ENCODE results near the gene P2RX7. TPM values are rescaled to one million over a fixed set of nuclear protein-coding genes. Genes with fewer than 3 reads are reported as not detected.

The P2RX7 gene
- total RNA-seq, 1 donor from 2014 or later = 1.9 TPM

DNA sequence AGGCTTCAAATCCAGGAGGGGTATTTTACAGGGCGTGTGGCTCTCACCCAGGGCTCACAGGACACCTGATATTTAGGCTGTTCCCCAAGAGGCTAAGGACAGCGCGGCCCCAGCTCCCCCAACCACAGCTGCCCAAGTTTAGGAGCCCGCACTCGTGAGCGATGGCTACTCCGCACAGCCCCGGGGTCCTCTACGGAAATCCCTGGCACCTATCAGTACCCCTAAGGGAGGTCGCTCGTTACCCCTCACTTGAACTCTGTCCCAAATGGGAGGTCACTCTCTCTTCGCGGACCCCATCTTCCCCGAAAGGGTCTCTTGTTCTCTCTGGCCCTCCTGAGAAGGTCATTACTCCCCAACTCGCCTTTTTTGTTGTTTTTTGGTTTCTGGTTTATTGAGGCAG lies 76.5 kb downstream of the P2RX7 start:
- peaks cover 1% of the 10 kb centered on the region for H3K36me3 Mint-ChIP-seq
- no peaks in the 10 kb centered on the region for H3K9me3 Mint-ChIP-seq
- H3K27ac Mint-ChIP-seq = peak overlapping the region; percentile 23
- TF ChIP-seq, protein P1, sequence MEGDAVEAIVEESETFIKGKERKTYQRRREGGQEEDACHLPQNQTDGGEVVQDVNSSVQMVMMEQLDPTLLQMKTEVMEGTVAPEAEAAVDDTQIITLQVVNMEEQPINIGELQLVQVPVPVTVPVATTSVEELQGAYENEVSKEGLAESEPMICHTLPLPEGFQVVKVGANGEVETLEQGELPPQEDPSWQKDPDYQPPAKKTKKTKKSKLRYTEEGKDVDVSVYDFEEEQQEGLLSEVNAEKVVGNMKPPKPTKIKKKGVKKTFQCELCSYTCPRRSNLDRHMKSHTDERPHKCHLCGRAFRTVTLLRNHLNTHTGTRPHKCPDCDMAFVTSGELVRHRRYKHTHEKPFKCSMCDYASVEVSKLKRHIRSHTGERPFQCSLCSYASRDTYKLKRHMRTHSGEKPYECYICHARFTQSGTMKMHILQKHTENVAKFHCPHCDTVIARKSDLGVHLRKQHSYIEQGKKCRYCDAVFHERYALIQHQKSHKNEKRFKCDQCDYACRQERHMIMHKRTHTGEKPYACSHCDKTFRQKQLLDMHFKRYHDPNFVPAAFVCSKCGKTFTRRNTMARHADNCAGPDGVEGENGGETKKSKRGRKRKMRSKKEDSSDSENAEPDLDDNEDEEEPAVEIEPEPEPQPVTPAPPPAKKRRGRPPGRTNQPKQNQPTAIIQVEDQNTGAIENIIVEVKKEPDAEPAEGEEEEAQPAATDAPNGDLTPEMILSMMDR (conservative IDR thresholded peaks at IDR 0.05) = no peak
- H3K4me3 Mint-ChIP-seq = peak overlapping the region; percentile 23
- peaks cover 2% of the 10 kb centered on the region for H3K4me1 Mint-ChIP-seq (ENCODE audit: unreplicated experiment)
- no peak for DNase-seq (ENCODE audit: extremely low spot score, unreplicated experiment)
- H3K27me3 Mint-ChIP-seq = no peaks in the 10 kb centered on the region

DNA sequence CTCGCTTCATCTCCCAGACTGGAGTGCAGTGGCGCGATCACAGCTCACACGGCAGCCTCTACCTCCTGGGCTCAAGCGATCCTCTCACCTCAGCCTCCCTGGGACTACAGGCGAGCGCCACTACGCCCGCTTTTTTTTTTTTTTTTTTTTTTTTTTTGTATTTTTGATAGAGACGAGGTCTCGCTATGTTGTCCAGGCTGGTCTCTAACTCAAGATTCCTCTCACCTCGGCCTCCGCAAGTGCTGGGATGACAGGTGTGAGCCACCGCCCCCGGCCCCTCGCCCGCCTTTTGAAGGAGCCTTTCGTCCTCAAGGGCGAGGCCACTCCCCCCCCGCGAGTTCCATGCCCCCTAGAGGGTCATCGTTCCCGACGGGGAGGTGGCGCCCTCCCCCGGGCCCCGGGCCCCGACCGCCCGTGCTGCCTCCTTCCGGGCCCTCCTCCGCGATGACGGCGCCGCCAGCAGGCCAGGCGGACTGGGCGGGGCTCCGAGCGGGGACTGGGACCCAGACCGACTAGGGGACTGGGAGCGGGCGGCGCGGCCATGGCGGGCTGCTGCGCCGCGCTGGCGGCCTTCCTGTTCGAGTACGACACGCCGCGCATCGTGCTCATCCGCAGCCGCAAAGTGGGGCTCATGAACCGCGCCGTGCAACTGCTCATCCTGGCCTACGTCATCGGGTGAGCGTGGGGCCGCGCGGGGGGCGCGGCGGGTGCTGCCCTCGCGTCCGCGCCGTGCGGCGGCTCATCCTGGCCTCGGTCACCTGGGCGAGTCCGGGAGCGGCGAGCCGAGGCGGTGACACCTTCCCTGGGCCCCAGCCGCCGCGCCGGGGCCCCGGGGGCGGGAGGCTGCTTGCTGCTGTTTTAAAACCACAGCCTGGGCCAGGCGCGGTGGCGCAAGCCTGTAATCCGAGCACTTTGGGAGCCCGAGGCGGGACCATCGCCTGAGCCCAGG lies 77.2 kb downstream of the P2RX7 start, which contains the start of gene P2RX4:
P2RX4 (plus strand) TSS at position 506 of the 949 bp plus-strand sequence; CDS start at position 542, 36 bp downstream.
- TF ChIP-seq, protein P1 (conservative IDR thresholded peaks at IDR 0.05) = peak; percentile 25
- peak; percentile 85 for DNase-seq (ENCODE audit: extremely low spot score, unreplicated experiment)
- no peaks in the 10 kb centered on the region for H3K27me3 Mint-ChIP-seq
- H3K4me3 Mint-ChIP-seq = peak within 1 kb of the TSS; percentile 87
- peak within 1 kb of the TSS; percentile 78 for H3K27ac Mint-ChIP-seq
- H3K4me1 Mint-ChIP-seq (ENCODE audit: unreplicated experiment) = peaks cover 5% of the 10 kb centered on the region
- no peaks in the 10 kb centered on the region for H3K9me3 Mint-ChIP-seq
- H3K36me3 Mint-ChIP-seq = peaks cover 4% of the 10 kb centered on the region

- DNase-seq (ENCODE audit: extremely low spot score, unreplicated experiment) = no peak
- H3K27me3 Mint-ChIP-seq = no peaks in the 10 kb centered on the region
- H3K9me3 Mint-ChIP-seq = no peaks in the 10 kb centered on the region
- no peak overlapping the region for H3K27ac Mint-ChIP-seq
- TF ChIP-seq, protein P1 (conservative IDR thresholded peaks at IDR 0.05) = no peak
- peaks cover 5% of the 10 kb centered on the region for H3K4me1 Mint-ChIP-seq (ENCODE audit: unreplicated experiment)
- H3K36me3 Mint-ChIP-seq = peaks cover 4% of the 10 kb centered on the region
- no peak overlapping the region for H3K4me3 Mint-ChIP-seq
These were observed 80.2 kb downstream of the P2RX7 start for GRCh38 chr12:121212875-121213274.

GRCh38 chr12:121214166-121214777 lies 81.6 kb downstream of the P2RX7 start:
- H3K36me3 Mint-ChIP-seq = peaks cover 4% of the 10 kb centered on the region
- peak overlapping the region; percentile 30 for H3K27ac Mint-ChIP-seq
- TF ChIP-seq, protein P1 (conservative IDR thresholded peaks at IDR 0.05) = no peak
- H3K4me1 Mint-ChIP-seq (ENCODE audit: unreplicated experiment) = peaks cover 5% of the 10 kb centered on the region
- H3K9me3 Mint-ChIP-seq = no peaks in the 10 kb centered on the region
- DNase-seq (ENCODE audit: extremely low spot score, unreplicated experiment) = no peak
- peak overlapping the region; percentile 6 for H3K4me3 Mint-ChIP-seq
- no peaks in the 10 kb centered on the region for H3K27me3 Mint-ChIP-seq

DNA sequence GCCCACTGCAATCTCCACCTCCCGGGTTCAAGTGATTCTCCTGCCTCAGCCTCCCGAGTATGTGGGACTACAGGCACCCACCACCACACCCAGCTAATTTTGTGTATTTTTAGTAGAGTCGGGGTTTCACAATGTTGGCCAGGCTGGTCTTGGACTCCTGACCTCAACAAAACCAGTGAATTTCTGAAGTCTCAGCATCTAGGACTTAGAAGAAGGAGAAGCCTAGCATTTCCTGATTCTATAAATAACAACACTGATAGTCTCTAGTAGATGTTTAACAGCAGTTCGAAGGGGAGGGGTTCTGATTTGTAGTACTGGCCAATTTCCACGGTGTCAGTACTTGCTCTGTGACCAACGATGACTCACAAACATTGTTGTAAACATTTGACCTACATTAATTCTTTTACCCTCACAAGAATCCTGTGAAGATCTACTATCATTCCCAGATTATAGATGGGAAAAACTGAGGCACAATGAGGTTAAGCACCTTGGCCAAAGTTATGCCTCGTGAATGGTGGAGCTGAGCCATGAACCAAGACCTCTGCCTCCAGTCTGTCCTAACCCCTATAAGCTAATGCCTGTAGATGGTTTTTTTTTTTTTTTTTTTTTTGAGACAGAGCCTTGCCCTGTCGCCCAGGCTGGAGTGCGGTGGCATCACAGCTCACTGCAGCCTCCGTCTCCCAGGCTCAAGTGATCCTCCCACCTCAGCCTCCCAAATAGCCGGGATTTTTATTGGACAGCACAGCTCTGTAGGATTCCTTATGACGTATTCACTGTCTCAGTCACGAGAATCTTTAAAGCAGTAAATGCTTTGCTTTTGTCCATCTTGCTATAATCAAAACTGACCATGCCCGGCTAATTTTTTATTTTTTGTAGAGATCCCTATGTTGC lies 82.4 kb downstream of the P2RX7 start:
- Mint-ChIP-seq H3K9me3 (no peaks in the 10 kb centered on the region), H3K4me3 (no peak overlapping the region), H3K27ac (peak overlapping the region; percentile 63), H3K4me1 (ENCODE audit: unreplicated experiment) (peaks cover 5% of the 10 kb centered on the region), H3K27me3 (no peaks in the 10 kb centered on the region), H3K36me3 (peaks cover 4% of the 10 kb centered on the region)
- TF ChIP-seq, protein P1 (conservative IDR thresholded peaks at IDR 0.05) = no peak
- DNase-seq (ENCODE audit: extremely low spot score, unreplicated experiment) = no peak
